IPS-NIHi11 (cell line): ENCODE data around the gene WDR7.

Source experiments
- DNase-seq: peaks from one replicate; pipeline ENCODE4 v3.0.0; 2012; ENCODE audit warnings: mixed read lengths, low spot score

Gene WDR7

GRCh38 chr18:56992777-56993176 is 341.6 kb downstream of the WDR7 start:
- DNase-seq: no peak

DNA sequence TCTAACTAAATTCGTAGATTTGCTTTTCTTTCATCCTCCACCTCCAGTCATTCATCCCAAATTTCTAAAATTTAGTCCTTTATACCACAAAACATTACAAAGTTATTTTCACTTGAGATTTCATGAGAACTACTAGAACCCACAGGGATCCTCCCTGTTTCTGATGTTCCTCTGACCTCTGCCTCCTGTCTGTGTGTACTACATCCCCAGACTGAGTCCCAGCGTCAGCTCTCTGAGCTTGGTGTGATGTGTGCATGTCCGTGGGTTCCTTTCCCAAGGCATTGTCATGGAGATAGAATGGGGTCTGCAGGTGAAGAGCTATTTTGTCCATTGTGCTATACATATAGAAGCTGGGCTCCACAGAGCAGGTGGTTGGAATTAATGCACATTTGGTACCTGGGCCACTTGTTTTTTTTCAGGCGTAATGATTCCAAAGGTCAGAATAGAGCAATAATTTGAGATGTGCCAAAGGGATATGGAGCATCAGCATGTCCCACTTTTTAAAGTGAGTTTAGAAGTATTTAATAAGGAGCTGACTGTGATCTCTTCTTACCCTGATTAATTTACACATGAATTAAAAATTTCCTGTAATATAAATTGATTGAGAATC is 344.5 kb downstream of the WDR7 start:
- no peak for DNase-seq

- DNase-seq: no peak
These were observed 346.0 kb downstream of the WDR7 start for GRCh38 chr18:56997200-56997599.

DNA sequence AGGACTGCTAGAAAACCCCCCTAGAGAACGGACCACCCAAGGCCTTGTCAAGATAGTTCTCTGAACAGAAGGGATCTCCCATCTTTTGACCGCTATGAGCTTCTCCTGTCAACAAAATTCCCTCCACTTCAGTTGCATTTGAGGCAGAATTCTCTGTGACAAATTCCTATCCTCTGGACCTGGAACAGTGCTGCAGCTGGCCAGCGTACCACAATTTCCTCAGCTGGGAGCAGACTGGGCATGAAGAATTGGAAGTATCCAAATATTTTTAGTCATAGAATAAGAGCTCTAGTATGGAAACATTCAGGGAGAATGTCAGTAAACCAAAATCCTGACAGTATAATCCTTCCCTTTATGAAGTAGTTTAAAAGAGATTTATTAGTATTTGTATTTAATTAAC is 348.7 kb downstream of the WDR7 start:
- DNase-seq: no peak

DNA sequence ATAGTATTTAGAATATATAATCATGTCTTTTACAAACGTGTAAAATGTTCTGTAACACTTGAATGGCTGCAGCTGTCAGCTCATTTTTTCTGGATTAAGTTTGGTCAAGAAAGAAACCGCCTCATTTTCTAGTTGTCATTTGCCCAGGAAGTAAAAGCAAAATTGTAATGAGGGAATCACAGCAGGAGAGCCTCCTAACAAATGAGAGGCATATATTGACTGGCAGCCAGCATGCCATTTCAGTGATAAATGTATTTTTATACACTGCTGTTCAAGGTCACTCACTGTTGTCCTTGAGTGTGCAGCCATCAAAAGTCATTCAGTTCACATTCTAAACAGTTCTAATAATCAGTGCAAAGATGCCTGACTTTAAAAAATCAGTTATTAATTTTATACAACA is 351.5 kb downstream of the WDR7 start:
- no peak for DNase-seq

- DNase-seq: no peak
These were observed 352.2 kb downstream of the WDR7 start for GRCh38 chr18:57003342-57003741.

GRCh38 chr18:57004366-57005121 is 353.4 kb downstream of the WDR7 start:
- no peak for DNase-seq

DNA sequence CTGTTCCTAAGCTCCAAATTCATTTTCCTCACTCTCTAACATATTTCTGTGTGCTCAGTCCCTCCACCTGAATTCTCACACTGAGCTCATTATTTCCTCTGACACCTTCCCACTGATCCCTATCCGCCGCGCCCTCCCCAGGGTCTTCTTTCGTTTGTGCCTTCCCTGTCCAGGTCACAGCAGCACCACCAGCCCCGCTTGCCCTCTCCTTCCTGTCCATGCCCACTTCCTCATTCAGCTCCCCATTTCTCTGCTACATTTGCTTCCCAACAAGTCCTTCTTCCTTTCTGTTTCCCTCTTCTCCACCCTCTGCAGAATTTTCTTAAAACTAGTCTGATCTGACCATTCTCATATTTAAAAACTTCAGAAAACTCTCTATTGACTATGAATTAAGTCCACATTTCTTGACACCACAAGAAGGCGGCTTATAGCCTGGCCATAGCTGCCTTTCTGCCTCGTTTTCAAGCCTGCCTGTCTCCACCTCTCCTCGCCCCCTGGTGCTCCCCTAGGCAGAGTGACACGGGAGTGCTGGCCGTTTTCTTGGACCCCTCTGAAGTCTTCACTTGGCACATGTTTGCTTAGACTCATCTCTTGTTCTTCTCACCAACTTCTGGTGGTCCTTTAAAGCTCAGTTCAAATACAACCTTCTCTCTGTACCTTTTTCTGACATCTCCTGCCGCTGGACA is 357.0 kb downstream of the WDR7 start:
- DNase-seq: no peak

- DNase-seq: no peak
These were observed 358.7 kb downstream of the WDR7 start for GRCh38 chr18:57009844-57010243.

- DNase-seq: no peak
These were observed 363.7 kb downstream of the WDR7 start for GRCh38 chr18:57014772-57015413.

- no peak for DNase-seq
These were observed 364.3 kb downstream of the WDR7 start for GRCh38 chr18:57015451-57015850.

DNA sequence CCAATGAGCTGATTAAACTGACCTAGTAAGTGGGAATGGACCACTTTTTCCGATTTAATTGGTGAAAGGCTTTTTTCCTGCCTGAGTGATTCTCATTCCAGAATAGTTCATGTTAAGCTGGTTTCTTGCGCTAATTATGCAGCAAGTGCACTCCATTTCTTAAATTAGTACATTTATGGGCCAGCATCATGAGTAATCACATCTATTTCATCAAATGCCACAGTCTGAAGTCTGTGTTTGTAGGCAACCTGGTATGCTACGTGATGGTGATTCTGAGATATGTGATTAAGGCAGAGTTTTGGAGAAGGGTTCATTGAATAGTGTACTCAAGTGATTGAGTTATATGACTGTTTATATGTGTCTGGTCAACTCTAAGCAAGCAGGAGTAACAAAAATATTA is 367.7 kb downstream of the WDR7 start:
- no peak for DNase-seq

DNA sequence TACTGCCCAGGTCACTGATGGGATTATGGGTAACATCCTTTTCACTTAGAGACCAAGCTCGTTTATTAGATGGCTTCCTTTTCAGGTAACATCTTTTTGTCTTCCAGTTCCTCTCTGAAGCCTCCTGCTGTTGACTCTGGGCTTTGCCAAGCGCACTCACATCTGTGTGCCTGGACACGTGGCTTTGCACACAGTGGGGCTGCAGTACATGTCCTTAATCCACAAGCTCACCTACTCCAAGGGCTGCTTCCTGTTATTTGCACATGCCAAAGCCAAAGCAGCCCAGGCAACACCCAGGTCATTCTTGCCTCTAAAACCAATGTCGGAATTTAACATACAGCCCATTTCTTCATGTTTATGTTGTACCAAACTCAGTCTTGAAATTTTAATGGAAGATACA is 371.6 kb downstream of the WDR7 start:
- no peak for DNase-seq

DNA sequence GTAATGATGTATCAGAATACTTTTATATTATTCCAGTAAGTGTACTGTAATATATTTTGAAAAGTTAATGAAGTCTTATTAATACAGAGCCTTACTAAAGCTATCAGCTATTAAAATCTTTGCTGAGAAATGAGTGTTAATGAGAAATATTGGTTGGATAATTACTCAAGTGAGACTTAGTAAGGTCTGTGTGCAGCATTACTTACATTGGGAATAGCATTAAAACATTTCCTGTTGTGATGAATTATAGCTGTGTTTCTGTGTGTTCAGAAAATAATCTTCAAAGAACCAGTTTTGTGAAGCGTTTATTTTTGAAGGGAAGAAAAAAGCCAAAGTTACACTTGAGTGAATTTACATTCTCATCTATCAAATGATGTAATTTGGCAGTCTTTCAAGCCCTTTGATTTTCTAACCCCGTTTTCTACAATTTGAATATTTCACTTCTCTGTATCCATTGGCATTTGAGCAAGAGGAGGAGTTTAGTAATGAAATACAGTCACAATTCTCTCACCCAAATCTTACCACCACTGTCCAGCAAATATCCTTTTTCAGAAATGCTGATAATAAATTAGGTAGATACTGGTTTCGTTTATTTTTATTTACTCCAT is 372.2 kb downstream of the WDR7 start:
- DNase-seq: no peak

DNA sequence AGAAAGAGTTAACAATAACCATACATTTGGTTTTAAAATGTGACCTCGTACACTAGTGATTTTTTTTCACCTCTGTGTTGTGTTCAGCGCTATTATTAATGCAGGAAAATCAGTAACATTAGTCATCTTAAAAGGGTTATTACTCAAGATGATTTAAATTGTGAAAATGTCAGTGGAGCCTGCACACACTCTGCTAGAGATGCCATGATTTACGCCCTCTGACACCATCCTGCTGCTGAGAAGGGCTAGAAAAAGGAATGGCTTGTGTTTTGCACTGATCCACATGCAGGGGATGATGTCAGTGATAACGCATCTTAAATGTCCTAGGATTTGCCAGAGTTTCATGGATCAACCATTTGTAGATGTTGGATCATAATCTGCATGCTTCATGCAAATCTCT is 374.4 kb downstream of the WDR7 start:
- no peak for DNase-seq

DNA sequence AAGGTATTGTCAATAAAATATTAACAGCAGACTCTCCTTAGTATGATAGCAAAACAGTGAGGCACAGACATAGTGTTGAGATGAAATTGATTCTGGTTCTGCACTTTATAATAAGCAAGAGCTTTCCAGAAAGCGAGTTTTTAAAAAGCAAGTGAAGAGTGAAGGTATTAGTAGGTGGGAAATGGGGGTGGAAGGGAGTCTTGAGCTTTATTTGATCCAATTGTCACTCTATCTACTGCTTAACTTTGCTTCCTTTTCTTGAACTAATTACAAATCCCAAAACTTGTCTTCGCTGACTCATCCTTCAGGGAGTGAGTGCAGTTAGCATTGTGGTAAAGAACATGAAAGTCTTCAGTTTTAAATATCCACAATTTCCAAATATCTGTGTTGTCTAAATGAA is 375.2 kb downstream of the WDR7 start:
- DNase-seq: no peak

- DNase-seq: no peak
These were observed 376.1 kb downstream of the WDR7 start for GRCh38 chr18:57027190-57027708.

DNA sequence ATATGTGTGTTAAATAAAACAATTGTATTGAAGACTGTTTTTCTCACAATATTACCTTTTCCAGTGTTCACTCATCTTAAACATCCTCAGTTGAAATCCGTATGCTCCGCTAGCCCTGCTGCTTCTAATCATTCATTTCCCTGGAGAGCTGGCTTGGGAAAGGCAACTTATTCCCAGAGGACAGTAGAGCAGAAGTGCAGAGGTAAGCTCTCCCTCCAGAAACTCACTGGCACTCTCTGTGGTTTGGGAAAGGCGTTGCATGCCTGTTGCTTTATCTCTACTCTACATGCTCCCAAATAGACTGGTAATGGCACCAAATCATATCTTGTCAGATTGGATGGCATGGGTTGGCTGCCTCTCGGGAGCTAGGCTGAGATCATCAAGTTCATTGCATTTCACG is 378.6 kb downstream of the WDR7 start:
- no peak for DNase-seq

- no peak for DNase-seq
These were observed 379.3 kb downstream of the WDR7 start for GRCh38 chr18:57030417-57030816.

DNA sequence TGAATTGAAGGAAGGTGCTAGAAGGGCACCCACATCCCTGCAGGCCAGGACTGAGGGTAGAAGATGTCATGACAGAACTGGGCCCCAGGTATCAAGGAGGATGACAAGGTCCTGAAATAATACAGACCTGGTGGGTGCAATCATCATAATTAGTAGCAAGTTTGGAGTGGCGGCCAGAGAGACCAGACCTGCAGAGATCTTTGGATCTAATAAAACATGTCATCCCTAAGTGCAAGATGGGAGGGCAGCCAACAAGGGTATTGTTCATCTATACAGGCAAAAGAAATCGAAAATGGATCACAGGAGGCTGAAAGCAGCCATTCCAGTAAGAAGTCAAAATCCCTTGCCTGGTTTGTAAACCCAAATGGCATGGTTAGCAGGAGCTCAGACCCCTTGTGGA is 384.4 kb downstream of the WDR7 start:
- no peak for DNase-seq

DNA sequence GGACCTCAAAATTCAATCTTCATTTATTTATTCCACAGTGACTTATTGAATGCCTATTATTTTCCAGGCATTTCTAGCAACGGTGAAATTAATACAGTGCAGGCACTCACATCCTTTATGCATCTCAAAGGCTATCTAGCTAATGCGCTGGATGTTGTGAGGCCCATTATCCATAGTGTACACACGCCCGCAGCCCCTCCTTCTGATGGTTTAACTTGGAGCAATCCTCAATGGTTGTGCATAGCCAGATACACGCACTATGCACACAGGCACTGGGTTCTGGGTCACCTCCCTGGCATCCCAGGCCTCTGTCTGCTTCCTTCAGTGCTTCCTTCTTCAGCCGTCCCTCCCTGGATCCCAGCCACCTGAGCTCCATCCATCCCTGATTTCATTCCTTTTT is 387.2 kb downstream of the WDR7 start:
- DNase-seq: no peak

DNA sequence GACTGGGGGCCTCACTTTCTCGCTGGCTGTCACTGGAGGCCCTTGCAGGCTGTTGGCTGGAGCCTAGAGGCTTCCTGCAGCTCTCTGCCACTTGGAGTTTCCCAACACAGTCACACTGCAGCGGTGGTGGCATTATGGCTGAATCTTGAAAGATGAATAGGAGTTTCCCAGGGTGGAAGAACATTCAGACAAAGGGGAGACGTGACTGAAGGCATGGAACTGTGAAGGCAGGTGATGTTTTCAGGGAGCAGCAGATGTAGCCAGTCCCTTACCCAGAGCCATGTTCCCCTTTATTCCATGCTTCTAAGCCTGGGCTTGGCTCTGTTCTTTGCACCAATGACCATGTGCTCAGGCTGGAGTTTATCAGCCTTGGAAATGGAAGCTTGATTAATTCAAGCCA is 389.0 kb downstream of the WDR7 start:
- DNase-seq: no peak
